GM21360 (cell line): ENCODE results near the gene NFAT5.
"Not testable (repeated sequence)": the region's sequence is repeated elsewhere in the genome, so short reads cannot be mapped to it uniquely, and the experiment has no call there.

ENCODE experiments used
- ATAC-seq: cut with Tn5 transposase; IDR thresholded peaks from one replicate; pipeline ENCODE4 v1.9.1; 2021; ENCODE audit warnings: mild to moderate bottlenecking, moderate library complexity; ENCODE audit not compliant: unreplicated experiment

Gene NFAT5, protein sequence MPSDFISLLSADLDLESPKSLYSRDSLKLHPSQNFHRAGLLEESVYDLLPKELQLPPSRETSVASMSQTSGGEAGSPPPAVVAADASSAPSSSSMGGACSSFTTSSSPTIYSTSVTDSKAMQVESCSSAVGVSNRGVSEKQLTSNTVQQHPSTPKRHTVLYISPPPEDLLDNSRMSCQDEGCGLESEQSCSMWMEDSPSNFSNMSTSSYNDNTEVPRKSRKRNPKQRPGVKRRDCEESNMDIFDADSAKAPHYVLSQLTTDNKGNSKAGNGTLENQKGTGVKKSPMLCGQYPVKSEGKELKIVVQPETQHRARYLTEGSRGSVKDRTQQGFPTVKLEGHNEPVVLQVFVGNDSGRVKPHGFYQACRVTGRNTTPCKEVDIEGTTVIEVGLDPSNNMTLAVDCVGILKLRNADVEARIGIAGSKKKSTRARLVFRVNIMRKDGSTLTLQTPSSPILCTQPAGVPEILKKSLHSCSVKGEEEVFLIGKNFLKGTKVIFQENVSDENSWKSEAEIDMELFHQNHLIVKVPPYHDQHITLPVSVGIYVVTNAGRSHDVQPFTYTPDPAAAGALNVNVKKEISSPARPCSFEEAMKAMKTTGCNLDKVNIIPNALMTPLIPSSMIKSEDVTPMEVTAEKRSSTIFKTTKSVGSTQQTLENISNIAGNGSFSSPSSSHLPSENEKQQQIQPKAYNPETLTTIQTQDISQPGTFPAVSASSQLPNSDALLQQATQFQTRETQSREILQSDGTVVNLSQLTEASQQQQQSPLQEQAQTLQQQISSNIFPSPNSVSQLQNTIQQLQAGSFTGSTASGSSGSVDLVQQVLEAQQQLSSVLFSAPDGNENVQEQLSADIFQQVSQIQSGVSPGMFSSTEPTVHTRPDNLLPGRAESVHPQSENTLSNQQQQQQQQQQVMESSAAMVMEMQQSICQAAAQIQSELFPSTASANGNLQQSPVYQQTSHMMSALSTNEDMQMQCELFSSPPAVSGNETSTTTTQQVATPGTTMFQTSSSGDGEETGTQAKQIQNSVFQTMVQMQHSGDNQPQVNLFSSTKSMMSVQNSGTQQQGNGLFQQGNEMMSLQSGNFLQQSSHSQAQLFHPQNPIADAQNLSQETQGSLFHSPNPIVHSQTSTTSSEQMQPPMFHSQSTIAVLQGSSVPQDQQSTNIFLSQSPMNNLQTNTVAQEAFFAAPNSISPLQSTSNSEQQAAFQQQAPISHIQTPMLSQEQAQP (N-terminal part only)

DNA sequence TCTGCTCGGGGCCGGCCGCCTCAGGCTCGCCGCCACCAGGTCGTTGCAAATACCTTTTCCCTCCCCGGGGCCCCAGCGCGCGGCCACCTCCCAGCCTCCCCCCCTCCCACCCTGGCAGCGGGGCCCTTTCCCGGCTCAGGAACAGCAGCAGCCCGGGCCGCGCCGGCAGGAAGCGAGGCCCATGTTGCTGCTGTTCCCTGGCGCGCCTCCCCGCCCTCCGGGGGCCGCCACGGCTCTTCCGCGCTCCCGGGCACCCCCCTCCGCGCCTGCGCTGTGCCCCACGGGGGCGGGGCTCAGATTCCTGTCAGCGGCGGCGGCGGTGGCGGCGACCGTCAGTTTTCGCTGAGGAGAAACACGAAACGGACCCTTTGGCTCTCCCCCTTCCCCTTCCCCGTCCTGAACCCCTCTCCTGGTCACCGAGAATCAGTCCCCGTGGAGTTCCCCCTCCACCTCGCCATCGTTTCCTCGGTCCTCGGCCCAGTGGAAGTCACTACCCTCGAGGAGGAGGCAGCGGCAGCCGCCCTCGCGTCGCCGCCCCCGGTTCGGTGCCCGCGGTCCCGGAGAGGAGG is at the start of gene NFAT5:
Gene NFAT5, plus strand, starts transcription at position 296 of the 569 bp plus-strand sequence. CDS start 336 bp downstream, outside the sequence.
- ATAC-seq = peak; percentile 42

DNA sequence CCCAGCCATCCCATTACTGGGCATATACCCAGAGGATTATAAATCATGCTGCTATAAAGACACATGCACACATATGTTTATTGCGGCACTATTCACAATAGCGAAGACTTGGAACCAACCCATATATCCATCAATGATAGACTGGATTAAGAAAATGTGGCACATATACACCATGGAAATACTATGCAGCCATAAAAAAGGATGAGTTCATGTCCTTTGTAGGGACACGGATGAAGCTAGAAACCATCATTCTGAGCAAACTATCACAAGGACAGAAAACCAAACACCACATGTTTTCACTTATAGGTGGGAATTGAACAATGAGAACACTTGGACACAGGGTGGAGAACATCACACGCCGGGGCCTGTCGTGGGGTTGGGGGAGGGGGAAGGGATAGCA is 47.9 kb upstream of the NFAT5 start:
- not testable (repeated sequence) for ATAC-seq

DNA sequence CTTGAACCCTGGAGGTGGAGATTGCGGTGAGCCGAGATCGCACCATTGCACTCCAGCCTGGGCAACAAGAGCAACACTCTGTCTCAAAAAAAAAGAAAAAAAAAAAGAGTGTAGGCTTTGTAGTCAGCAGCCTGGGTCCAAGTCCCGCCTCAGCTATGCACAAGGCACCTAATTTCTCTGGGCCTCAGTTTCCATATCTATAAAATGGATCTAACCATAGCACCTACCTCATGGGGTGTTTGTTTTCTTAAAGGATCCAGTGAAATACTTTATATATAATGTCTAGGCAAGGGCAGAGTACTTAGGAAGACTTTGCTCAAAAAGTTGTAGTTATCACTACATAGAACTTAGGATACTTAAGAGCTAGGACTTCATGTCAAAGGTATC is 45.4 kb upstream of the NFAT5 start:
- ATAC-seq = no peak

DNA sequence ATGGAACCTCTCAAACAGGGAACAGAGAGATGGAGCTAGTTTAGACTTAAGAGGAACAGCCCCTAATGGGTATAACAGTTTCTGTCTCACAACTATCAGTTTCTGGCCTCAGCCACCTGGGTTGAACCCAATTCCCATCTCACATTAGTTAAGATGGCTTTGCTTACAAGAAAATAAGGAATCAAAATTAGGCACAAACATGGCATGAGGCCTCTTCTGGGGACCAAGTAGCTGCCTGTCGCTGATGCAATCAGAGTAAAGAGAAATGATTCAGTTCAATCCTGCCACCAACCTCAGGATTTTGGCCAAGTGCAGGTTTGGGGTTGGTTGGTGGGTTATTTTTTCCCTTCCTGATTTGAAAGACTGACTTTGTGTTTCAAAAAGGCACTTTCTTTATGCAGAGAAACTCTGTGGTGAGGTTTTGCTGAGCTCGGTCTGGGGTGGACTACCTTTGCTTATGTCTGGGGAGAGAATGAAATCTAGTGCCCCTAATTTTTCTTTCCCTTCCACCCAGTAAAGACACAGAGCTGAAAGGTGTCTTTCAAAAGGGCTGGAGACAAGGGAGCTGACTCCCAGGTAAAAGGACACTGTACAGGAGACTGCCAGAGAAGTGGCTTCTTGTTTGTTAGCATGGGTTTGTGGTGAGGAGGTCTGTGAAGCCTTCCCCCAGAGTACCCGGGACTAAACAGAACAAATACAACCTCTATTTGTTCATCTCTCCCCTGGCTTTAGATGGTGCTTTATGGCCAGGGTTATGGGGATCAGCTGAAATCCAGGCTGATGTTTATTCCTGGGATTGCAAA is 44.8 kb upstream of the NFAT5 start:
- ATAC-seq = no peak

DNA sequence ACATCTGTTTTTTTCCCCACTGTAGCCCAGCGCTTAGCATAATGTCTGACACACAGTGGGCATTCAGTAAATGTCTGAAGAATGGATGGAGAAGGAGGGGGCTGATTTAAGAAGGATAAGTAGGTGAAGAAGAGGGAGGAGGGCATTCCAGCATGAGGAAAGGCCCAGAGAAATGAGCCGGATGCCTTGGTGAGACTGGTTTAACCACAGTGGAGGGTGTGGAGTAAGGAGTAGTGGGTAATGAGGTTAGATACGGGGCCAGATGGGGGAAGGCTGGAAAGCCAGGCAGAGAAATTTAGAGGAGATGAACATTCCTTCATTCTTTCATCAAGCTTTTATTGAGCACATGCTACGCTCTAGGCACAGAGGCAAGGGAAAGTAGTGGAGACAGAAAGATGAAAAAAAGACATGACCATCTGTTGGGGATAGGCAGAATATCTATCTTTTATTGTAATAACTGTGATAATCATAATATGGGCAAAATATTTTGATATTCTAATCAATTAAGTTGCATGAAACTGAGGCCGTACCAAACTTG is 43.7 kb upstream of the NFAT5 start:
- no peak for ATAC-seq

DNA sequence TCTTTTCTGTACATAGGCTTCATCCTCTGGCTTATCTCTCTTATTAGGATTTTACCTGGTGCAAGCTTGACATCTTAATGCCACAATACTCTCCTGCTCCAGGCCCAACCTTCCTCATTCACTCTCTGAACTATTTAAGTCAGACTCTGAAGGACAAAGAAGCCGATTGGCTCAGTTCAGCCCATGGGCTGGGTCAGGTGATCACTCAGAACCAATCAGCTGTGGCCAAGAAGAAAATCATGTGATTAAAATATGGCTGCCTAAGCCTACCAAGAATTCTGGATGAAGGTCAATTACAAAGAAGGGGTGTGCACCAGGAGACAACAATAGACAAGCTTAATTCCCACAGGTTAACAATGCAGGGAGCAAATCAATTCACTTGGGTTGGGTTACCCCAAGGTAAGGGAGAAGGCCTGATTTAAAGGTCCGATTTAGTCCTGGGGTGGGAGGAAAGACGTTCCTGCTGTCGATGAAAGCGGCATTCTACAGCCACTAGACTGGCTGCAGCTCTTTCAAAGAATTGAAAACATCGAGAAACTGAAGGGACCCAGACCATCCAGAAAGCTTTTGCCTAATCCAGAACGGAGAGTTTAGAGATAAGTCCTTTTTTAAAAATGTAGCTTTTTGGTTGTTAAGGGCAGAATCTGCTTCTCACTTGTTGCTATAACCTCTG is 42.9 kb upstream of the NFAT5 start:
- no peak for ATAC-seq

DNA sequence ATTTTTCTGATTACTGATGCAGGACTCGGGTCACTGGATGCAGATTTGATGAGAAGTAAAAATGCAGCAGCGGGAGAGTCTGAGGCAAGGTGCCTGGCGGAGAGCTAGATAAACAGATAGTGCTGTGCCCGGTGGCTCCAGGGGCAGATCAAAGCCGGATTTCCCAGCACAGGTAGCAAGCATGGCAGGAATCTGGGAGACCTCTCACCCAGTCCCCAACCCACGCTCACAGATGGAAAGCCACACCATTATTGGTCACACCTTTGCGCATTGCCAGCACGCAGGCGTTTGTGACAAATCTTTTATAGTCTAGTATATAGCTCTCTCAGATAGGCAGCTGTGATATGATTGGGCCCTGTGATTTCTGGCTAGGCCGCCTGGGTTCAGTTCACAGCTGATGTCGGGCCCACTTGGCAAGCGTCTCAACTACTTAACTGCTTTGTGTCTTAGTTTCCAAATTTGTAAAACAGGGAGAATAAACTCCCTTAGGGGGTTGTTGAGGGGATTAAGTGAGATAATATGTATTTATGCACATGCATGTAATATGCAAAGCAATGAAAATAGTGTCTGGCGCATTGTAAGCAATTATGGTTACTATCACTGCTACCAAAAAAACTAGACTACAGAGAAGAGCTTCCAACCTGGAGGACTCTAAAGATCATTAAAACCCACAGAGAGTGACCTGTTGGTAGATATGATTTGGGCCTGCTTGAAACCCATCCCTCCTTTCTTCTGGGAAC is 42.0 kb upstream of the NFAT5 start:
- no peak for ATAC-seq

DNA sequence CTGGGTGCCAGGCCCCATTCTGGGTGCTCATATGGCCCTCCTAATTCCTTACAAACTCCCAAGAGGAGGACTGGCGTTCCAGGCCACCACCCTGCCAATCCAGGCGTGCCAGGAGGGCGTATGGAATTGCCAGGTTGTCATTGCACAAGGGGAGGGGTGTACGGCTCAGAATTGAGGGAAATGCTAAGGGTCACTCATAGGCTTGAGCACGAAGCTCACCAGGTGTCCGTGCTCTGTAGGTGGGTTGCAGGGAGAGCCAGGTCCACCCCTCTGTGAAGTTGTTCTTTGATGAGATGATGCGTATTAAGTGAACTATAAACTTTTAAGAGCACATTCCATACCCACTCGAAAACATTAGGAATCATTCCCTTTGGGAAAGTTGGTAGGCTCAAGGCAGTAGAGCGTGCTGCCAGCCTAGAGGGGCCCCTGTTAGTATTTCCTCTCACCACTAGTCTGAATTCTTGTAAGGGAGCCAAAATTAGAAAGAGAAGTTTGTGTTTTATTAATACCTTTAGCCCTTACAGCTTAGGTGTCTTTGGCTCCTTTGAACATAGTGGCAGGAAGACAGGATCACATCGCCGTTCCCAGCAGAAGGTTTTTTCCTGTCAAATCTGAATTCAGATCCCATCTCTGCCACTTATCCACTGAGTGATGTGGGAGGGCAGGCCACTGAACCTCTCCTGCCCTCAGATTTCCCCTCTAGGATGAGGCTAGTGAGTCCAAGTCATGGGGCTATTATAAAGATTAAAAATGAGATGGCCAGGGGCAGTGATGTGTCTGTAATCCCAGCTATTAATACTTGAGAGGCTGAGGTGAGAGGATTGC is 38.7 kb upstream of the NFAT5 start:
- no peak for ATAC-seq

DNA sequence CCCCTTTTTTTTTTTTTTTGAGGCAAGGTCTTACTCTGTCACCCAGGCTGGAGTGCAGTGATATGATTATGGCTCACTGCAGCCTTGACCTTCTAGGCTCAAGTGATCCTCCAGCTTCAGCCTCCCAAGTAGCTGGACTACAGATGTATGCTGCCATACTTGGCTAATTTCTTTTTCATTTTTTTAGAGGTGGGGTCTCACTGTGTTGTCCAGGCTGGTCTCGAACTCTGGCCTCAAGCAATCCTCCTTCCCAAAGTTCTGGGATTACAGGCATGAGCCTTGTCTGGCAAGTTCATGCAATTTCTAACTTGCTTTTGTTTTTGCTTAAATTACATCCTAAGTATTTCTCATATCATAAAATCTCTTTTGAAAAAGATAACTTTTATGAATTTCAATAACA is 33.8 kb upstream of the NFAT5 start:
- no peak for ATAC-seq

DNA sequence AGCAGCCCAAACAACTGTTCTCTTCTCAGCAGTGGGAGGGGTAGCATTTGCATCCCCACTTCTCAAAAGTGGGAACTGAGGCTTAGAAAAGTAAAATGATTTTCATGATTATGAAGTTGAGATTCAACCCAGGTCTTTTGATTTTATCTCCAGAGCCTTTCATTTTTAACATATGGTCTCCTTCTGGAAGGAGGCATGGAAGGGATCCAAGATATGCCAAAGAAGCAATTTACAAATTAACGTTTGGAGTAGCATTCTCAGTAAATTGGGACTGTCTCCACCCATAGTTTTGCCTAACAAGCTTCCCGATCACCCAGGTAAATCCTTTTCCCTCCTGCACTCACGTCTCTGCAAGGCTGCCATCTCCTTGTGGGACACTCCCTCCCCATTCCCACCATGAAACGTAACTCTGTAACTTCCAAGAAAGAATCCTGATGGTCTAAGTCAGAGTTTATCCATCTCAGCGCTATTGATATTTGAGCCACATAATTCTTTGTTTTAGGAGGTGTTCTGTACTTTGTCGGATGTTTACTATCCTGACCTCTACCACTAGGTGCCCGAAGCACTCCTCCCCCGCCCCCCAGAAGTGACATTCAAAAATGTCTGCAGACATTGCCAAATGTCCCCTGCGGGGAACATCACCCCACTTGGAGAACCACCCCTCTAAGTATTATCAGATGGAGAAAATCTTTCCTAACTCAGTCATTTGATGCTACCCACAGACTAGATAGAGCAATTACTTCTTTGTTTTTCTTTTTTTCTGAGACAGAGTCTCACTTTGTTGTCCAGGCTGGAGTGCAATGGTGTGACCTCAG is 32.9 kb upstream of the NFAT5 start:
- ATAC-seq = no peak

DNA sequence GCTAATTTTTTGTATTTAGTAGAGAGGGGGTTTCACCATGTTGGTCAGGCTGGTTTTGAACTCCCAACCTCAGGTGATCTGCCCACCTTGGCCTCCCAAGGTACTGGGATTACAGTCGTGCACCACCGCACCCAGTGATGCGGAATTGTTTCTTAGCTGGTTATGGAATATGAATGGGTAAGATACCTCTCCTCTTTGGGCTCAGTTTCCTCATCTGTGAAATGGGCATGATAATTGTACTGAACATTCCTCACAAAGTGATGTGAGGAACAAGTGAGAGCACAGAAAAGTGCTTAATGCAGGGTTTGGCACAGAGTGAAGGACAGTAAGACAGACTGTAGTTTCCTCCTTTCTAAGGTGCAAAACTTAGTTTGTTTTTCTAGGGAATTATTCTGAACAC is 31.0 kb upstream of the NFAT5 start:
- ATAC-seq = no peak

DNA sequence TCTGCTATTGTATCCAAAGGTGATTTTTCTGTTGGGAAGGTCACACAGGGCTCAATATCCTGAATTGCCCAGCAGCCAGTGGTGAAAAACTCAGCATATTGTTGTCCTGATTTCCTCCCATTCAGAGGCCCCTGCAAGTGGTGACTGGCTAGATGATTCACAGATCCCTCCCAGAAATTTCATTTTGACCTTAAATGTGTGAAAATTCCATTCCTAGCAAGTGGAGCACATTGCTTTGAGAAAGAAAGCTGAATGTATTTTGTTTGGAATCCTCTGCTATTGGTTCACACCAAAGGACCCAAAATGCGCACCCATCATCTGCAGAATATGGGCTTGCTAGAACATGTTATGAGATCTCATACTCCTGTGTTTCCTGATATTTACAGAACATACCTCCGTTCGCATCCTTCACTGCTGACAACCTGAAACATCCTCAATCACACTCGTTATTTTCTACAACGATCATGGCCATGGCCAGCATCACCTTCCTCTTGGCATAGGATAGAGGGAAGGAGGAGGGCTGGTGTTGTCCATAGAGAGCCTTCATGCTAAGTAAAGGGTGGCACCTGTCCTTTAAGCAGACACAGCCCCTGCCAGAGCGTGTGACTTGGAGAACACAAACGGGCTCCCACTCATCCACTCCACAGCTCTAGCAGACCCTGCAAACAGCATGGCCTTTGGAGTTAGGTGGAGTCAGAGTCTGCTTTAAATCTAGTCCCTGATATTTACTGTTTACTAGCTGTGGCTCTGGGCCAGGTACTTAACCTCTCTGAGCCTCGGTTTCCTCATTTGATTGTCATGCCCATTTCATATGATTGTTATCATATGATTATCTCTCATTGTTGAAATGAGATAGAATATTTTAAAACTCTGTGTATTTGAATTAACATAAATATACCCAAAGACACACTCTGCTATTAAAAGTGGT is 30.4 kb upstream of the NFAT5 start:
- no peak for ATAC-seq

DNA sequence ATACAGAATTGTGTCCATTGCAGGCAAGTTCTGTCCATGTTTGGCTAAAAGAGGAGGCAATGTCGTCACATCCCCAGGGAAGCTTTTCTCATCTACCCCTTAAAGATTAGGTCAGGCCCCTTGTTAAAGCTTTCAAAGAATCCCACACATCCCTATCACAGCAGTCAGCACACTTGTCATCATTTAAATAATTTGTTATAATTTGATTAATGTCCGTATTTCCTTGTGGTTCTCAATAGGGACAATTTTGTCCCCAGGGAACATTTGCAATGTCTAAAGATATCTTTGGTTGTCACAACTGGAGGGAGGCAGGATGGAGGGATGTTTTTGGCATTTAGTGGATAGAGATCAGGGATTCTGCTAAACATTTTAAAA is 28.1 kb upstream of the NFAT5 start:
- no peak for ATAC-seq

DNA sequence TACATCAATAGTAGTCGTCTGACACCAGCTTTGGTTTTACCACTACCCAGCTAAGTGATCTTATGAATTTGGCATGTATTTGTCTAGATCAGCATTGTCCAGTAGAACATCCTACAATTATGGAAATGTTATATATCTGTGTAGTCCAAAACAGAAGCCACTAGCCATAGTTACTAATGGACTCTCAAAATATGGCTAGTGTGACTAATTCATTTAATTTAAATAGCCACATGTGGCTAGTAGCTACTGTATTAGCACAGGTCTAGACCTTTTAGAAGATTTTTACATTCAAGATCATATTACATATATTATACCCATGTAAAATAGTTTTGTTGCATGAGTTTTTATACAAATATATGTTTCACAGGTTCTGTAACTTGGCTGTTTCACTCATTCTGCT is 27.0 kb upstream of the NFAT5 start:
- ATAC-seq = no peak

DNA sequence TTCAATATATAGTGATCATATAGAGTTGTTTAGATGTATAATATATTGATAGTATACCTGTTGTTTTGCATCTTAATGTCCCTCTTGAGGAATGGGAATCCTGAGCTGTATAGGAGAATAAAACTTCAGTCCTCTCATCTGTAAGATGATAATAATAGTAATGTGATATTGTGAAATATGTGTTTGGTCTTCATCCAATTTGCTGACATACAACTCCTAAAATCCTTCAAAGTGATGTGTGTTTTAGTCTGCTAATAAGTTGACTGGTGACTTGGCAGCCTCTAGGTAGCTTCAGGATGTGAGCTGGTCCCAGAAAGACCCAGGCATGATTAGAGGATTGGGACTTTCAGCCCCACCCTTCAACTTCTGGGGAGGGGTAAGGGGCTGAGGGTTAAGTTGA is 22.8 kb upstream of the NFAT5 start:
- no peak for ATAC-seq

DNA sequence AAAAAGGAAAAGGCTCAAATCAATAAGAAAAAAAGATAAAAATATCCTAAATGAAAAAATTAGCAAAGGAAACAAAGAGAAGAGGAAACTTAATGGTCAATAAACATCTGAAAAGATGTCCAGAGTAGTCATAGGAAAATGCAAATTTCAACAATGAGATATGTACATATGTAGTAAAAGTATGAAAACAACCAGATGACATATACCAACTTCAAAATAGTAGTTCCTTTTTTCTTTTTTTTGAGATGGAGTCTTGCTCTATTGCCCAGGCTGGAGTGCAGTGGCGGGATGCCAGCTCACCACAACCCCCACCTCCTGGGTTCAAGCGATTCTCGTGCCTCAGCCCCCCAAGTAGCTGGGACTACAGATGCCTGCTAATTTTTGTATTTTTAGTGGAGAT is 21.7 kb upstream of the NFAT5 start:
- no peak for ATAC-seq
